HG03520 (cell line): ENCODE measurements around the gene TAGLN.

Experiments used
- ATAC-seq: cut with Tn5 transposase; IDR thresholded peaks from one replicate; pipeline ENCODE4 v1.9.1; 2021; ENCODE audit warnings: mild to moderate bottlenecking, moderate library complexity; ENCODE audit not compliant: unreplicated experiment

The TAGLN gene

DNA sequence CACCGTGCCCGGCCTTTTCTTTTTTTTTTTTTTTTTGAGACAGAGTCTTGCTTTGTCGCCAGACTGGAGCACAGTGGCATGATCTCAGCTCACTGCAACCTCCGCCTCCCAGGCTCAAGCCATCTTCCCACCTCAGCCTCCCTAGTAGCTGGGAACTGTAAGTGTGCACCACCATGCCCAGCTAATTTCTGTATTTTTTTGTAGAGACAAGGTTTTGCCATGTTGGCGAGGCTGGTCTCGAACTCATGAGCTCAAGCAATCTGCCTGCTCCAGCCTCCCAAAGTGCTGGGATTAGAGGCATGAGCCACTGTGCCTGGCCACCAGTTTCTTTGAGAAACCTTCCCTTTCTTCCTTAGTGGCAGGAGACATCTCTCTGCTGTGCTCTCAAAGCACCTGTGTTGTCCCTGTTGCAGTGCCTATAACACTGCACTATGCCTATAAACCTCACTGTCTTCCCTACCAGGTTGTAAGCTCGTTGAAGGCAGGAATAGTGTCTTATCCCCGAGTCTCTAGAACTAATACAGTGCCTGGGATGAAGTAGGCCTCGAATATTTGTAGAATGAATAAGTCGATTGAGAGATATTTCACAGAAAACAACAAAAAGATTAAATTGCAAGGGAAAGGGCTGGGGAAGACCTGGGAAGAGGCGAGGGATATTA lies 13.7 kb downstream of the TAGLN start:
- ATAC-seq, result no peak

DNA sequence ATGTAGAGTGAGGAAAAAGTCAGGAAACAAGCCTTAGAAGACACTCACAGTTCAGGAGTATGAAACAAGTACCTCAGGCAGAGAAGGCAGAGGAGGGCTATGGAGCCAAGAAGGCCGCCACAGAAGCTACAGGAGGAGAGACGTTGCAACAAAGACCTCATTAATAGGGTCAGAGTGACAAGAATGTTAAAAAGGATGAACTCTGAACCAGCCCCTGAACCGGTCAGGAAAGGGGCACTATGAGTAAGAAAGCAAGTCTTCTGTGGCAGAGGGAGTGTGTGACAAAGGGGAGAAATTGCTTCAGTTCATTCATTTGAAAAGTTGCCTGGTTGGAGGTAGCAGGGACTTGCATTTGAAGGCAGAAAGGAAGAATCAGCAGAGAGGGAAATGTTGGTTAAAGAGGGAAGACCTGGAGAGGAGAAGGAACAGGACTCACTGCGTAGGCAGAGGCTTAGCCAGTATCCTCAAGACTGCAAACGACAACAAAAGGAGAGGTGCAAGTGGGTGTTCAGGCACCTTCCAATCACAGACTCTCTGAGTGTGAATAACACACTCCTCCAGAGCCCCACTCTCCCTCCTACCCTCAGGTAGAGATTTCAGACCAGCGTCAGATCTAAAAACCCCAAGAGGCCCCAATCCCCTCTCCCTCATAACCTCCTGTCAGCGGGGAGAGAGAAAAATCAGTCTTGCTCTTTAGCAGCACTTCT lies 15.4 kb downstream of the TAGLN start:
- no peak for ATAC-seq

DNA sequence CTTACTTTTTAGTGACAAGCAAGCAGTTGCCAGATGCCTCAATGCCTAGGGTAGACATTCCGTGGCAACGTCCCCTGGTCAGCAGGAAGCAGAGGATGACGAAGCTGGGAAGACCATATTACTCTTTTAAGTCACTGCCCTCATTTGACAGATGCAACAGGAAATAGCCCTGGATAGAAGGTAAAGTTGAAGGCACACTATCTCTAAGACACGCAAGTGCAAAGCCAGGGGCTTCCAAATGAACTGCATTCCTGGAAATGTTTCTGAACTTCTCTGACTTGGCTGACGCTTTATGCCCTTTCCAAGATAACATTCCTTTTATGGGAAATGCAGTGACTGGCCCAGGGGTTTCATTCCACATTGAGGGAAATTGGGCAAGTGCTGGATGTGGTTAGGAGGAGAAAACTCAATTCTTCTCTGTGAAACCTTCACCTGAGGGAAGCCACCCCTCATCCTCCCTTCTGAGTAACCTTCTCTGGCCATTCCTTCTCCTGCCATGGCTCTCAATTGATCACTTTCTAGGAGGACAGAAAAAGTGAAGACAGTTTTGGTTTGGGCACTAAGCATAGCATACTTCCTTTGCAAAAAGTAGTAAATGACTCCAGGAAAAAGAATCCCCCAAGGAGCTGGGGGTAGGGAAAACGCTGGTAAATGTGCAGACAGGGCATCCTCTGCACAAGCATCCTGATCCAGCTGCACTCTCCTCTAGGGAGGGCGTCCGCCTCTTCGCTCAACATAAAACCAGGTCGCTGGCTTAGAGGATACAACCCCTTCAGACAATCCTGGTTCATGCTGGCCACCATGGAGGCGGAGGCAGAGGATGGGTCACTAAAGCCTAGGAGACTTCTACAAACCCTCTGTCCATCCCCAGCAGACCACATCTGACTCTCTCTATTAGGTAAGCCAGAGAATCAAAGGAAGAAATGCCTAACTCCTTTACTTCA lies 18.2 kb downstream of the TAGLN start:
- no peak for ATAC-seq

DNA sequence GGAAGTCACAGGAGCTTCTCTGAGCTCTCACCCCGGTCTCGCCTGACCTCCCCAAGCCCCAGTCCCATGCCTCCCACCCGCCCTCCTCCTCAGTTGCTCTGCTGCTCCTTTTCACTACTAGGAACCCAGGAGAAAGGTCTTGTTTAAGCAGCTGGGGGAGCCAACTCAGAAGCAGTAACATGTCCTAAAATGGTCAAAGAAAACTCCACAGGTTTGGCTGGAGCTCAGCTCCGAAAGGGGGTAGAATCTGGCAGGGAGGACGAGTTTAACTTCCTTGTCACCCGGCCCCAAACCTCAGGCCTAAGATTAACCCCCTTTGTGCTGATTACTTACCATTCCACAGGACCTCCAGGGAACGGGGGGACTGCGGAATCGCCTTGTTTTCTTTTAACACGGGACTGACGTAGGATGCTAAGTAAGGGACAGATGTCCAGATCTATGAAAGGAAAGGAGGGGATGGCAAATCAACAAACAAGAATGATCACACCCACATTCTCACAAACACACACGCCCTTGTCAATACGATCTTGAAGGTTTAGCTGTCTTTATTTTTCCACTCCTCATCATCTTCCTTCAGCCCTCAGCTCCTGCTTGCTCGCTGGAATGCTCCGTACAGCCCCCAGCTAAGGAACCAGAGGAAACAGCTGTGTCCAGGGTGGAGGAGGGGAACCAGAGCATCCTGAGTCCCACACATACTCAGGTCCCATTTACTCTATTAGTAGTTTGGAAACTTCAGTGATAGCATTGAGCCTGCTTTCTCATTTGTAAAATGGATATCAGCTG lies 19.2 kb downstream of the TAGLN start:
- no peak for ATAC-seq

DNA sequence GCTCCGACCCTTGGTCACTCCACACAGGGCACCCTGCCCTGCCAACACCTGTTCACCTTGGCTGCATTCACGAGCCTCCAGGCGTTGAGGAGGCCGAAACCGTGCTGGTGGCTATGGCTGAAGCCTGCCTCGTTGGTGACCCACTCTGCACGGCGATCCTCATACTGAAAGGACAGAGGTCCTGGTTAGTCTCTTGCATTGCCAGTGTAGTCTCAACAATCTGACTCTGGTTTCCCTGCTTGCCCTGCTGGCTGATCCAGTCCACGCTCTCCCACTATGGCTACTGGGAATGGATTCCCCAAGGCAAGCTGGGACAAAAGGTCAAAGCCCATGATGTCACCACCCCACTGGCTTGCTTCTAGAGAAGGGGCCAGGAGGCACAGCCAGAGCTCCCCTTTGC lies 19.8 kb downstream of the TAGLN start:
- ATAC-seq, result no peak

DNA sequence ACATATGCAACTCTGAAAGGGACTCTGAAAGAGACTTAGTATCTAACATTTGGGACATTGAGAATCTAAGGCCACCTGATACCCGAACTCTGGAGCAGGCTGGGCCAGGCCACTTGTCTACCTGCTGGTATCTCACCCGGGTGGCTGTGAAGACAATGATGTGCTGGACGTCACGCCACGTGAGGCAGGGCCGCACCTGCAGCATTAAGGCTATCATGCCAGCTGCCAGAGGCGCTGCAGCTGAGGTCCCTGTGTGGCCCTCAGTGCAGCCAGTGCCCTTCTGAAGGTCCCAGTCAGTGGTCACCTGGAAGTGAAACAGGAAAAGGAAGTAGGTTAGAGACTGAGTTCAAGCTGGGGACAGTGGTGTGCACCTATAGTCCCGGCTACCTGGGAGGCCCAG lies 20.3 kb downstream of the TAGLN start:
- no peak for ATAC-seq

DNA sequence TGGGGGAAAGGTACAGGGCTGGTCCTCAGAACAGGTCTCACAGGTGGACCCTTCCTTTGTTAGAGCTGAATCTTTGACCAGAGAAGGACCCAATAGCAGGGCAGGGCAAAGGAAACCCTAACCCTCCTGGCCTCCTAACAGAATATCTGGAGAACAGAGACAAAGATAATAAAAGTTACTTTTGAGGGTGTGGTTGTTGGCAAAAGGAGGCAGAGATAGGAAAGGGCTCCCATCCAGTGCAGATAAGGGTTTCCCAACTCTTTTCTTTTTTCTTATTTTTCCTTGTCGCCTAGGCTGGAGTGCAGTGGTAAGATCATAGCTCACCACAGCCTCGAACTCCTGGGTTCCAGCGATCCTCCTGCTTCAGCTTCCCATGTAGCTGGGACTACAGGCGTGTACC lies 20.8 kb downstream of the TAGLN start:
- ATAC-seq, result no peak

DNA sequence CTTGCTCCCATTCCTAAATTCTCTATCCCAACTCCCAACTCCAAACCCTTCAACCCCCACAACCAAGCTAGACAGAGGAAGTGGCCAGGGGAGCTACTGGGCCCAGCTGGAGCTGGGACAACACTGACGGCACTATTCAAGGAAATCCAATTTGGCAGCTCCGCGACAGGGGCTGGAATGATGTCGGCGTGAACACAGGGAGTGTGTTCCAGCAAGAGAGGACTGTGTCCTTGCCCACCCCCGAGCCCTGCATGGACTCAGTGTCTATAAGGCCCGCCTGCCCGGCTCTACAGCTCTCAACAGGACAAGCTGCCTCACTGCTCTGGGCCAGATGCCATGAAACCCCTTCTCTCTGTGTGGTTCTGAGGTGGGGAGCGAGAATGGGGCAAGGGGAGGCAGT lies 21.4 kb downstream of the TAGLN start:
- ATAC-seq, result no peak

DNA sequence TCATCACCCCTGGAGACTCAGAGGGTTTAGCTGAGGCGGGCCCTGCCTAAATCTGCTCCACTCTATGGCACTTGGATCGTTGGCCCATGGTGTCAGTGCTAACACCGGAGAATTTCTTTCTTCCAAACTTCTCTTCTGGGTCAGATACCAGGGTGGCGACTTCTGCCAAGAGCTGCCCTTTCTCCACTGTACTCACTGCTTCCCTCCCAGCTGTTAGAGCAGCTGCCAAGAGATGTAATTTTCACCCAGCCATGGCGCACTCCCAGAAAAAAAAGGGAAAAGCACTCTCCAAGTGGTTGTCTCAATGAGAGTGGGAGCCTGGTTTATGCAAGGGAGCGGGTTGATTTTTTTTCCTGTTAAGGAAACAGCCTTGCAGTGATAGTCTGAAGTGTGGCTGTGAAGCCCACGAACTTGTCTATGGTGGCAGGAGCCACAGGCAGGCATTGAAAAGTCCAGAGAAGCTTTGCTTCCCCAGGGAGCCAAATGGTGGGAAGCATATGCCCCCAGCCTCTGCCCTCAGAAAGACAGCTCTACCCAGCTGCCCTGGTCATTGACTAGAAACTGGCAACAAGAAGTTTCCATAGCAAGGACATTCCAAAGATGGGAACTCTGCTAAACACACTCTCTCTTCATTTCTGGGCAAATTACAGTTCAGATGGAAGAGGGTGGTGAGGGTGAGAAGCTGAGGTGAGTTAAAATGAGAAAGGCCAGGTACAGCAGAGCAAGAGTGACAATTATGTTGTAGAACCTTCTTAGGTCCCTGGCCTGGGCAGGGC lies 22.0 kb downstream of the TAGLN start:
- no peak for ATAC-seq

DNA sequence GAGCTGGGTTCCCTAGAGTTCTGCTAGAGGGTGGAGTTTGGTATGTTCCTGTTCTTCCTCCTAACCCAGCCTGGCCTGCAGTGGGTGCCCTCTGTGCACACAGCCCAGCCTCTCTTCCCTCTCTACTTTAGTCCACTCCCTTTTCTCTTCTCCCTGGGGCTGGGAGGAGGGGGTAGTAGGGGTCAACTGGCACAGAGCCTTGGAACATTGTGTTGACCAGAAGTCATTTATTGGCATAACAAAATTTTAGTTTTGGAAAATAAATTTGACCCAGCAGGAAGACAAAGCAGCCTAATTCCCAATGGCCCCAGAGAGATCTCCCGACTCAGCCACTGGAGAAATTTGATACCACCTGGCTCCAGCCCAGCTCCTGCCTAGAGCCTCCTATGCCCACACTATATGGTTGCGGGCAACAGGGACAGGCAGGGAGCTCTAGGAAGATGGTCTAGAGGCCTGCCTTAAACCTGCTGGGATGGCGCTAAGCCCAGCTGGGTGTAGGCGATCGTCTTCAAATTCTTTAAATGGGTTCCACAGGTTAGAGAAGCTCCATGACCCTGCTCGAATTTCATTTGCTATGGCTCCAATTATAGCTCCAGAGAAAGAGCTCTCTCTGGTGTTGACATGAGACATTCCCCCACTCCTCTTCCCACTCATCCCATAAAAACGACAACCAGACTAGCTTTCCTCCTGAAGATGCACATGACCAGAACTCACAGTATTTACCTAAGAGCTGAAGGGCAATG lies 22.8 kb downstream of the TAGLN start:
- ATAC-seq, result no peak

DNA sequence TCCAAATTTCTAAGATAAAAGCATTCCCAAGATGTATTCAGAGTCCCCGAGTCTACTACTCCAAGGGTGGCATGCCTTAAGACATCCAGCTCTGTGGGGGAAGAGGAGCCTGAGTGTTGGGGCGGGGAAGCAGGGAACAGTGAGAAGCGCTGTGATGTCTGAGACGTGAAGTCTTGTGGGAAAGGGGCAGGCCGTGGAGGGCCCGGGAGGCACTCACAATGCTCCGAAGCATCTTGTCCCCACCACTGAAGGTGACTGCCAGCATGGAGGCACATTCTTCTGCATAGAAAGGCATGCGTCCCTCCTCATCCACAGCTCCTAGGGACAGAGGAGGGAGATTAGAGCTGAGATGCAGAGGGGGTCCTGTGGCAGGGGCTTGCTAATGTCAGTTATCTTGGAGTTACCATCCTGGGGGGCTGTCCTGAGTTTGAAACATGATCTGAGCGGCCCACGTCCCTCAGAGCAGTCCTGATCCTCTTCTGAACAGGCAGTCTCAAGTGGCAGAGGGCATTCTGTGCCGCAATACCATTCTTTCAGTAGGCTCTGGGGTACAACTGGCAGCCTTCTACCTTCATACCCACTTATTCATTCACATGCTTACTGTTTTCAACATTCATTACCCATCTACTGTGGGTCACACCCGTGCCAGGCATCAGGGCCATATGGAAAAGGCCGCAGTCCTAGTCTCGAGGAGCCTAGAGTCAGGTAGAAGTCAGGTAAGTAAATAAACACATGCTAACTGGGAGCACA lies 24.0 kb downstream of the TAGLN start:
- no peak for ATAC-seq

DNA sequence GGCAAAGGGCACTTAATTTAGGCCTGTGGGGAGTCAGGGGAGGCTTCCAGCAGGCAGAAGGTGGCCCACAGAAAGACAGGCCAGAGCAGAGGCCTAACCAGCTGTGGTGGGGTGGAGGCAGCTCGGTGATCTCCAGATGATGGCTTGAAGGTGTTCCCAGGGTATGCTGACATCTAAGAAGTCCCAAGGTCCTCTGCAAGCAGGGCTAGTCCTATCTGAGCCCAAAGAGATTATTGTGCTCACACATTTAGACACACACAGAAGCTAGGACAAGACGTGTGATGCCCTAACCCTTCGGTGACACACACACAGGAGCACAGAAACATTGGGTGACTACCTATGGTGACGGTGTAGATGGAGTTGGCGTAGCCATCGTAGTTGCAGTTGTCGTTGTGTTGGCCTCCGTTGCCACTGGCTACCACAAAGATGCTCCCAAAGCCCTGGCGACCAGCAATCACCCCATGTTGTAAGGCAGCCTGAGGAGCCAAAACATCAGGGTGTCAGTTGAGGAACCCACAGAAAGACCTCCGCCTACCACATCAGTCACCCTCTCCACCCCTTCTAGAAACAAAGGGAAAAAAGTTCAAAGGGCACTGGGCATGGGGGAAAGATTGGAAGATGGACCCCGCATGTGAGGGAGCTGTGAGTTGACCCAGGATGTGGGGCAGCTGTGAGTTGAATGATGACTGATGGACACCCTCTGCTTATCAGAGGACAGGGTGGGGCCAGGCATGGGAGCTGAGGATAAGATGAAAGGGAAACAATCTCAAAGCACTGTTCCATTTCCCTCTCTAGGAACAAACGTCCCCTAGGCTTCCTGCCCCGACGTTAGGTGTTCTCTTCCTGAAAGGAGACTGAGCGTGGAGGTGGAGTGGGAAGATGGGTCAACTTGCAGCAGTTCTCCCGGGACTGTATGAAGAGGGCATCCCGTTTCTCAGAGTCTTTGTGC lies 24.8 kb downstream of the TAGLN start:
- ATAC-seq, result no peak

DNA sequence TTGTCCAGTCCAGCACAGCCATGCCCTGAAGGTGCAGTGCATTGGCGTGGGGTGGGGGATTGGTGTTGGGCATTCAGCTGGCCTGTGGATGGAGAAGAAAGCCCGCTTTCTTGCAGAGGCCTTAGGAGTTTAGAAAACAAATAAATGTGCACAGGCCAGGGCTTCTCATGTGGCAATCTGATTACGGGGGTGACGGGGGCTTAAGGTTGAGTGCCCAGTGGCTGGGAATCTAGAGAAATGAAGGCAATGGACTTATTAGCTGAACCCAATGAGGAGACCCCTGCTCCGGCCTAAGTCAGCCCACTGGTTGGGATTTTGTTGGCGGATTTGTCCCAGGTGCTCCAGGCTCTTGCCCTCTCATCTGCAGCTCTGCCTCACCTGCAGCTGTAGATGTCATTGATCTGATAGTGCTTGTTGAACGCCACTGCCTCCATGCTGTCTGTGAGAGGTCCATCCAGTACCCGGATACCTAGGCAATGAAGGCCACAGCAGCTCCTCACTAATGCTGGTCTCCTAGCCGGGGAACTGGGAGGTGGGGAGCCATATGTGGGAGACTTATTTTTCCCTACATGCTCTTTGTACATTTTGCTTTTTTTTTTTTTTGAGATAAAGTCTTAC lies 26.5 kb downstream of the TAGLN start:
- no peak for ATAC-seq

DNA sequence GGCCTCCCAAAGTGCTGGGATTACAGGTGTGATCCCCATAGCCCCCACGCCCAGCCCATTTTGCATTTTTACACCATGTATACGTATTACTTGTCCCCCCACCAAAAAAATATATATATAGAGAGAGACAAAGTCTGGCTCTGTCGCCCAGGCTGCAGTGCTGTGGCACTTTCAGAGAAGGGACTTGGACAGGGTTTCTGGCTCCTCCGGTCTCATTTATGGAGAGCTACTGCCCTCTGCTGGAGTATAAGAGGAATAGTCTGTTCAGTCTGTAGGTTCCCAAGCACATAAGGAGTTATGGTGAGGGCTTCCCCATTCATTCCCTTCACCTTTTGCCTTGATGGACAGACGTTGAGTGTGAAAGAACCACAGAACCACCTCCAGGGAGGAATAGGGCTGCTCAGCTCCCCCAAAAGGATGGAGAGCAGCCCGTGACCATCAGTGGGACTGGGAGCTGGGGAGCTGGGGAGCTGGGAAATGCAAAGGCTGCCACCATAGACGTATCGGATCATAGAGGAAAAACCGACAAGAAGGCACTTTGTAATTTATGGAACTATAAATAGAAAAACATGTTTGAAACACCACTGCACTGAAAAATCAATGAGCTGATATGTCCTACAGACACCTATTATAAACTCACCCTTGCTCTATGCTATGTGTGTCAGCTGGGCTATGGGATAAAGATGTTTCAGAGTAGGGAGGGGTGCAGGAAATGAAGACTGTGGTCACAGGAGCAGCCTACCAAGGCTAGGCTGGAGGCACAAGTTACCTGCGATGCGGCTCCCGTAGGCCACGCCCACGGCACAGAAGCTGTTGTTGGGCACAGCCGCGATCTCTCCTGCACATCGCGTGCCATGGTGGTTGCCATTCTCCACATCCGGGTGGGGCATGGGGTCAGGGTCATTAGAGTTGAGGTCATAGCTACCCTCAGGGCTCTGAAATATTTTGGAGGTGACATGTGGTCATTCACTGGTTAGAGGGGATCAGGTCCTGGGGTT lies 27.5 kb downstream of the TAGLN start:
- ATAC-seq, result no peak

DNA sequence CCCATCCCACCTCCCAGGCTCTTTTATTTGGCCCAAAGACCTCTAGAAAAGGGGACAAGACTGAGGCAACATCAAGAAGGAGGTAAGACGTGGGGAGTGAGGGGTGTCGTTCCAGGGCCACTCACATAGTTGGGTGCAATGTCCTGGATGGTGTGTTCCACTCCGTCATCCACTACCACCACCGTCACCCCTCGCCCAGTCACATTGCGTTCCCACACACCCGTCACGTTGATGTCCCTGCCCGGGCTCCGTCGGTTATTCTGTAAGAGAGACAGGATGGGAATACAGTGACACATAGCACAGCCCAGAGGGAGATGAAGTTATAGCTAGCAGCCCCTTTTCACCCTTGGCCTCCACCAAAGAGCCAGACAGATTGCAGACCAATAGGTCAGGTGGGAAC lies 28.9 kb downstream of the TAGLN start:
- no peak for ATAC-seq

DNA sequence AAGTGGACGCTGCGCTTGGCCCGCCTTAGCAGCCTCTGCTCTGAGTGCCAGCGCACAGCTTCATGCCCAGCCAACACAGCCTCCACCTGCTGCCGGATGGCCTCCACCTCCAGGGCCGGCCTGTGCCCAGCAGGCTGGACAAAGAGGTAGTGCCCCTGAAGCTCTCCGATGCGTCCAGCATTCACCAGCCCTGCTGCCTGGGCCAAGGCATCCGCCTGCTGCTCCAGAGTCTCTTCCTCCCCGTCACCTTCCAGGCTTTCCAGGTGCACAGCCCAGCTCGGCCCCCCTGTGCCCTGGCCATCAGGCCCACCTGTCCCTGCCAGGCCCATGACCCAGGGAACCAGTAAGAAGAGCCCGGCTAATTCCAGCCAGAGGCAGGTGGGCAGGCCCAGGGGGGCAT lies 30.2 kb downstream of the TAGLN start:
- ATAC-seq, result no peak
